ENCODE data around the gene NCOR1.
A peak's percentile ranks its signal among the peaks of the same experiment; 100 is the strongest.

NCOR1 gene

GRCh38 chr17:16104189-16104588, 111.1 kb downstream of the NCOR1 start:
- no peak overlapping the region for H3K14ac ChIP-seq (ENCODE audit: low read length in 2 of 2)
- H3K79me1 ChIP-seq (replicated peaks; ENCODE audit: low read length, poor library complexity, severe bottlenecking) = peaks cover 26% of the 10 kb centered on the region
- no peak overlapping the region for H3K4ac ChIP-seq (ENCODE audit: low read depth in 1 of 2, low read length in 2 of 2)
- no peaks in the 10 kb centered on the region for H3K4me1 ChIP-seq (ENCODE audit: control insufficient read depth, insufficient read depth, low read depth, low read length)
- H4K8ac ChIP-seq (ENCODE audit: low read length) = no peak overlapping the region
- H2AFZ ChIP-seq (ENCODE audit: low read depth, low read length) = no peak overlapping the region
- no peaks in the 10 kb centered on the region for H3K27me3 ChIP-seq (ENCODE audit: control insufficient read depth in 1 of 2, insufficient read depth in 1 of 2, low read length in 2 of 2)
- no peak for DNase-seq
- peaks cover 28 to 63% of the 10 kb centered on the region in 2 experiments for H3K36me3 ChIP-seq (ENCODE audit: control insufficient read depth in 1 of 2, insufficient read depth in 2 of 2, low read depth in 1 of 2, low read length in 2 of 2)
- no peak overlapping the region for H3K23ac ChIP-seq (ENCODE audit: low read length in 2 of 2)
- H3K9ac ChIP-seq (ENCODE audit: low read length) = no peak overlapping the region
- no peak overlapping the region for H3K18ac ChIP-seq (ENCODE audit: low read depth in 1 of 2, low read length in 2 of 2)
- no peak overlapping the region for H2BK5ac ChIP-seq (ENCODE audit: low read depth, low read length, poor library complexity, severe bottlenecking)
- H2BK15ac ChIP-seq (ENCODE audit: low read depth, poor library complexity, severe bottlenecking) = no peak overlapping the region
- H3K9me3 ChIP-seq (ENCODE audit: control insufficient read depth, low read length) = no peaks in the 10 kb centered on the region
- no peak overlapping the region for H2BK12ac ChIP-seq (ENCODE audit: low read length in 2 of 2)
- no peak overlapping the region for H4K91ac ChIP-seq (ENCODE audit: low read length)
- H3K4me3 ChIP-seq (ENCODE audit: insufficient read depth in 1 of 2, low read depth in 1 of 2, low read length in 2 of 2) = no peak overlapping the region
- H3K27ac ChIP-seq (ENCODE audit: low read length, poor library complexity, severe bottlenecking) = no peak overlapping the region
- H2AK5ac ChIP-seq (ENCODE audit: low read length, severe bottlenecking) = no peak overlapping the region
- no peak overlapping the region for H3K4me2 ChIP-seq (ENCODE audit: low read length, poor library complexity, severe bottlenecking)
- no peak overlapping the region for H2BK120ac ChIP-seq (ENCODE audit: low read depth, low read length)
- WGBS = 97% methylated on average over 3 of the region's 4 CpGs

- no peak overlapping the region for H3K9ac ChIP-seq (ENCODE audit: low read length)
- no peak for DNase-seq
These were observed 113.9 kb downstream of the NCOR1 start for GRCh38 chr17:16101440-16101839.

DNA sequence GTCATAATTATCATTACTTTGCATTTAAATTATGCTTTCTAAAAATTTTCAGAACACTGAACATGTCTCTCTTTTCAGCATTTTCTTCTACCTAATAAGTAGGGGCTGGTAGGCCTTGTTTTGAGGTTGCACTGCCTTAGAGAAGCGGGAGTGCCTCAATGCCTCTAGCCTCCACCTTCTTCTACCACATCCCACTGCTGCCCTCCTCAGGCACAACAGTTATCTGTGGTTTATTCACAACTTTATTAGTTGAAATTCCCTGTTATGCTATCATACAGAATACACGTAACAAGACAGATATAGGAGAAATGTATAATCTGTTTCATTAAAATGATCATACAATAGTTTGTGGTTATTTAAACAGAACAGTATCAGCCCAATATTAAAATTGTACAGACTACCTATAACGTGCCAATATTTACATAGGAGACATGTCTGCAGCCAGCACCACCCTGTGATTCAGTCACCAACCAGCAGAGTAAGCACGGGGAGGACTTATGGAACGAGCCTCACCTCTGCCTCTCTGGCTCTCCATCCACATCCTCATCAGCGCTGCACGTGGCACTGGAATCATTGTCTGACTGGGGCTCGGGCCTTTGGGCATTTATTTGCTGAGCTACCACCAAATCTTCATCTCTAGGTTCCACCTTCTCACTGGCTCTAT, 114.5 kb downstream of the NCOR1 start:
- Histone ChIP-seq H3K79me1 (replicated peaks; ENCODE audit: low read length, poor library complexity, severe bottlenecking) (peaks cover 38% of the 10 kb centered on the region), H3K9ac (ENCODE audit: low read length) (no peak overlapping the region), H2BK120ac (ENCODE audit: low read depth, low read length) (no peak overlapping the region), H3K27ac (ENCODE audit: low read length, poor library complexity, severe bottlenecking) (no peak overlapping the region), H2BK5ac (ENCODE audit: low read depth, low read length, poor library complexity, severe bottlenecking) (no peak overlapping the region), H4K91ac (ENCODE audit: low read length) (no peak overlapping the region), H2AFZ (ENCODE audit: low read depth, low read length) (no peak overlapping the region), H3K27me3 (ENCODE audit: control insufficient read depth in 1 of 2, insufficient read depth in 1 of 2, low read length in 2 of 2) (no peaks in the 10 kb centered on the region), H3K4ac (ENCODE audit: low read depth in 1 of 2, low read length in 2 of 2) (no peak overlapping the region), H3K4me1 (ENCODE audit: control insufficient read depth, insufficient read depth, low read depth, low read length) (no peaks in the 10 kb centered on the region), H2BK15ac (ENCODE audit: low read depth, poor library complexity, severe bottlenecking) (no peak overlapping the region), H2BK12ac (ENCODE audit: low read length in 2 of 2) (no peak overlapping the region), H3K9me3 (ENCODE audit: control insufficient read depth, low read length) (no peaks in the 10 kb centered on the region), H4K8ac (ENCODE audit: low read length) (no peak overlapping the region), H3K23ac (ENCODE audit: low read length in 2 of 2) (no peak overlapping the region), H3K14ac (ENCODE audit: low read length in 2 of 2) (no peak overlapping the region), H3K4me3 (ENCODE audit: insufficient read depth in 1 of 2, low read depth in 1 of 2, low read length in 2 of 2) (no peak overlapping the region), H3K18ac (ENCODE audit: low read depth in 1 of 2, low read length in 2 of 2) (no peak overlapping the region), H3K36me3 (ENCODE audit: control insufficient read depth in 1 of 2, insufficient read depth in 2 of 2, low read depth in 1 of 2, low read length in 2 of 2) (peaks cover 30 to 70% of the 10 kb centered on the region in 2 experiments), H3K4me2 (ENCODE audit: low read length, poor library complexity, severe bottlenecking) (no peak overlapping the region), H2AK5ac (ENCODE audit: low read length, severe bottlenecking) (no peak overlapping the region)
- WGBS = 97% methylated on average over 7 of the region's 8 CpGs
- DNase-seq = no peak

More at GRCh38 chr17:16101440-16101839, 113.9 kb downstream of the NCOR1 start:
- no peaks in the 10 kb centered on the region for H3K9me3 ChIP-seq (ENCODE audit: control insufficient read depth, low read length)
- peaks cover 31 to 68% of the 10 kb centered on the region in 2 experiments for H3K36me3 ChIP-seq (ENCODE audit: control insufficient read depth in 1 of 2, insufficient read depth in 2 of 2, low read depth in 1 of 2, low read length in 2 of 2)
- no peak overlapping the region for H4K91ac ChIP-seq (ENCODE audit: low read length)
- H3K23ac ChIP-seq (ENCODE audit: low read length in 2 of 2) = no peak overlapping the region
- no peak overlapping the region for H3K27ac ChIP-seq (ENCODE audit: low read length, poor library complexity, severe bottlenecking)
- no peak overlapping the region for H3K4me2 ChIP-seq (ENCODE audit: low read length, poor library complexity, severe bottlenecking)
- H2AFZ ChIP-seq (ENCODE audit: low read depth, low read length) = no peak overlapping the region
- 100% methylated on average over 4 of the region's 6 CpGs for WGBS
- H3K4me1 ChIP-seq (ENCODE audit: control insufficient read depth, insufficient read depth, low read depth, low read length) = no peaks in the 10 kb centered on the region
- H2BK120ac ChIP-seq (ENCODE audit: low read depth, low read length) = no peak overlapping the region
- no peak overlapping the region for H3K18ac ChIP-seq (ENCODE audit: low read depth in 1 of 2, low read length in 2 of 2)
- peak overlapping the region; percentile 7 for H4K8ac ChIP-seq (ENCODE audit: low read length)
- no peaks in the 10 kb centered on the region for H3K27me3 ChIP-seq (ENCODE audit: control insufficient read depth in 1 of 2, insufficient read depth in 1 of 2, low read length in 2 of 2)
- no peak overlapping the region for H2BK12ac ChIP-seq (ENCODE audit: low read length in 2 of 2)
- no peak overlapping the region for H3K4ac ChIP-seq (ENCODE audit: low read depth in 1 of 2, low read length in 2 of 2)
- H2AK5ac ChIP-seq (ENCODE audit: low read length, severe bottlenecking) = no peak overlapping the region
- H3K79me1 ChIP-seq (replicated peaks; ENCODE audit: low read length, poor library complexity, severe bottlenecking) = peaks cover 39% of the 10 kb centered on the region
- no peak overlapping the region for H3K14ac ChIP-seq (ENCODE audit: low read length in 2 of 2)
- H3K4me3 ChIP-seq (ENCODE audit: insufficient read depth in 1 of 2, low read depth in 1 of 2, low read length in 2 of 2) = no peak overlapping the region
- no peak overlapping the region for H2BK5ac ChIP-seq (ENCODE audit: low read depth, low read length, poor library complexity, severe bottlenecking)
- no peak overlapping the region for H2BK15ac ChIP-seq (ENCODE audit: low read depth, poor library complexity, severe bottlenecking)

DNA sequence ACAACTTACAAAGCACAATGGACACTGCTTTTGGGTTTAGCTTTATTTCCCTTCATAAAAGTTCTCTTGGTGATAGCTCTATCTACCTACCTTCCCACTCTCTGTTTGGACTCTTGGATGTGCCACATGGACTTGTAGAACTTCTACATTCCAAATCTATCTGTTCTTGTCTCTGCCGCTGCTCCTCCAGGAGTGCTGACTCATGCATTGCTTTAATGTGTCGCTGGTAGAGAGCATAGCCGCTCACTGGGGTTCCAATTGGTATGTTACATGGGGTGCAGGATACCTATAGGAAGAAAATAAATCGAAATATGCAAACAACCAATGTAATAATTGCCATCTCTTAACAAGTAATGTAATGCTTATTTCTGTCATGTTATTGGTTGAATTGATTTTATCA, 123.6 kb downstream of the NCOR1 start:
- 93% methylated on average over 3 of the region's 4 CpGs for WGBS
- no peak for DNase-seq

More for the DNA sequence above, 123.6 kb downstream of the NCOR1 start:
- Histone ChIP-seq H3K9me3 (ENCODE audit: control insufficient read depth, low read length) (no peaks in the 10 kb centered on the region), H2BK15ac (ENCODE audit: low read depth, poor library complexity, severe bottlenecking) (no peak overlapping the region), H3K4me3 (ENCODE audit: insufficient read depth in 1 of 2, low read depth in 1 of 2, low read length in 2 of 2) (no peak overlapping the region), H2BK12ac (ENCODE audit: low read length in 2 of 2) (no peak overlapping the region), H3K27me3 (ENCODE audit: control insufficient read depth in 1 of 2, insufficient read depth in 1 of 2, low read length in 2 of 2) (no peaks in the 10 kb centered on the region), H3K79me1 (replicated peaks; ENCODE audit: low read length, poor library complexity, severe bottlenecking) (peaks cover 16% of the 10 kb centered on the region), H3K27ac (ENCODE audit: low read length, poor library complexity, severe bottlenecking) (no peak overlapping the region), H2BK5ac (ENCODE audit: low read depth, low read length, poor library complexity, severe bottlenecking) (no peak overlapping the region), H2AFZ (ENCODE audit: low read depth, low read length) (no peak overlapping the region), H3K9ac (ENCODE audit: low read length) (no peak overlapping the region), H3K14ac (ENCODE audit: low read length in 2 of 2) (no peak overlapping the region), H4K91ac (ENCODE audit: low read length) (no peak overlapping the region), H3K4me1 (ENCODE audit: control insufficient read depth, insufficient read depth, low read depth, low read length) (peaks cover 4% of the 10 kb centered on the region), H3K18ac (ENCODE audit: low read depth in 1 of 2, low read length in 2 of 2) (no peak overlapping the region), H3K36me3 (ENCODE audit: control insufficient read depth in 1 of 2, insufficient read depth in 2 of 2, low read depth in 1 of 2, low read length in 2 of 2) (peaks cover 13 to 57% of the 10 kb centered on the region in 2 experiments), H3K4ac (ENCODE audit: low read depth in 1 of 2, low read length in 2 of 2) (no peak overlapping the region), H3K23ac (ENCODE audit: low read length in 2 of 2) (no peak overlapping the region), H3K4me2 (ENCODE audit: low read length, poor library complexity, severe bottlenecking) (no peak overlapping the region), H2AK5ac (ENCODE audit: low read length, severe bottlenecking) (no peak overlapping the region), H2BK120ac (ENCODE audit: low read depth, low read length) (no peak overlapping the region), H4K8ac (ENCODE audit: low read length) (peak overlapping the region; percentile 15)

Data from mesenchymal stem cell (in vitro differentiated cells and primary cell).